KBM-7 (cell line): ENCODE data around the gene SHANK1.
A peak's percentile ranks its signal among the peaks of the same experiment; 100 is the strongest.
"Not testable (repeated sequence)": the region's sequence is repeated elsewhere in the genome, so short reads cannot be mapped to it uniquely, and the experiment has no call there.

ENCODE experiments used
- DNase-seq: peaks from one replicate; pipeline ENCODE4 v3.0.0-alpha.2; 2015
- in situ Hi-C: fragments of 300-500 bp; cut with MboI; formaldehyde crosslinking; loops from 2 replicates; pipeline ENCODE4 v1.14.3; 2020; ENCODE audit warnings: low sequenced_read_pairs, low pct_unique_long_range_greater_than_20kb, mixed read lengths

The SHANK1 gene

GRCh38 chr19:50719566-50719965 lies at the start of gene SHANK1:
Gene SHANK1, minus strand, starts transcription at chr19:50719802. Its CDS starts 2,883 bp downstream, at chr19:50716919.
- in situ Hi-C loops: no loop called here
- DNase-seq: no peak

- in situ Hi-C loops: no loop called here
- DNase-seq: no peak
Measured at GRCh38 chr19:50768277-50768676, 48.7 kb upstream of the SHANK1 start.

GRCh38 chr19:50767263-50767662 lies 47.7 kb upstream of the SHANK1 start:
- DNase-seq, in situ Hi-C loops: not testable (repeated sequence)

DNA sequence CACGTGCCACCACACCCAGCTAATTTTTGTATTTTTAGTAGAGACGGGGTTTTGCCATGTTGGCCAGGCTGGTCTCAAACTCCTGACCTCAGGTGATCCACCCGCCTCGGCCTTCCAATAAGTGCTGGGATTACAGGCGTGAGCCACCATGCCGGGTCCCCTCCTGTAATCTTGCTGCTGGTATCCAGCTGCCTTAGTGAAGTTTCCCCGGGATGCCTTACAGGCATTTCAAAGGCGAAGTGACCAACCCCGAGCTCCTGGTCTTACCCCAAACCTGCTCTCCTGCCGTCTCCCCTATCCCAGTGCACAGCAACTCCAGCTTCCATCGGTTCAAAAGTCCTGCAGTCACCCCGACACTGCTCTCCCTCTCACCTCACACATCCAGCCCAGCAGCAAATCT lies 47.1 kb upstream of the SHANK1 start:
- DNase-seq, in situ Hi-C loops: not testable (repeated sequence)

DNA sequence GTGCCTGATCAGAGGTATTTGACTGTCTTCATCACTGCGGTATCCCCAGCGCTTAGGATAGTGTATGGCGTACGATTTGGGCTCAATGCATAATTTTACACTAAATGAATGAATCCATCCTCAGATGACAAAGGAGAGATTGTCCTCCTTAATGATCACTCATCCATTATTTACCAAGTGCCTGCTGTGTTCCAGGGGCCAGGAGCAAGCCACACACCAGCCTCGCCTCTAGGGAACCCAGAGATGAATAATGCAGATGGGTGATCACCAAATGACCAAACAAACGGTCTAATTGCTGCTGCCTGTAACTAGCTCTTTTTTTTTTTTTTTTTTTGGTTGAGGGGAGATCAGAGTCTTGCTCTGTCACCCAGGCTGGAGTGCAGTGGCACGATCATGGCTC lies 44.8 kb upstream of the SHANK1 start:
- DNase-seq: no peak
- in situ Hi-C loops: no loop called here

DNA sequence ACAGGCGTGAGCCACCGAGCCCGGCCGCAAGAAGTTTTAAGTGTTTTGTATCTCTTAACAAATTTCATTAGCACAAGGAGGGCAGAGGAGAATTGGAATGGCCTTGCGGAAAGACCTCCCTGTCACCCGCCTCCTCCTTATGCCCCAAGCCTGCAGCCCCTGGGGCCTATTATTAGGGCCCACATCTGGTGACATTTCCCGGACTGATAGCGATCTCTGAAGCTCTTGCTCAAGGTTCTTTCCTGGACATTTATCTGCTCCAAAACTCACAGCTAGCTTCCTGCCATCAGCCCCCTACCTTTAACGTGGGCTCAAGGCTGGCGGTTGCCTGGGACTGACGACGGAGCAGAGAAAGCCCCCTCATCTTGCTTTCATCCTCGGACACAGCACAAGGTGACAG lies 43.9 kb upstream of the SHANK1 start:
- DNase-seq, in situ Hi-C loops: not testable (repeated sequence)

DNA sequence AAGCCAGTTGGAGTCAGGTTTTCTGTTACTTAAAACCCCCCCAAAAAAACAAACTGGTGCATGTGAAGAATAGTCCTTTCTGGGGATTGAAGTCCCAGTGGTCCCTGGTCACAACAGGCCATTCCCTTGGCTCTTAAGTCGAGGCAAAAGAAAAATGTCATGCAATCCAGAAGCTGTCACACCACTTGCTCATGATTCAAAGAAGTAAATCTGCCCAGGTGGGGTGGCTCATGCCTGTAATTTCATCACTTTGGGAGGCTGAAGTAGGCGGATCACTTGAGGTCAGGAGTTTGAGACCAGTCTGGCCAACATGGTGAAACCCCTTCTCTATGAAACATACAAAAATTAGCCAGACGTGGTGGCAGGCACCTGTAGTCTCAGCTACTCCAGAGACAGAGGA lies 41.9 kb upstream of the SHANK1 start:
- in situ Hi-C loops, DNase-seq: not testable (repeated sequence)

- peak; percentile 29 for DNase-seq
- in situ Hi-C loops: no loop called here
Measured at GRCh38 chr19:50759886-50760285, 40.3 kb upstream of the SHANK1 start.

DNA sequence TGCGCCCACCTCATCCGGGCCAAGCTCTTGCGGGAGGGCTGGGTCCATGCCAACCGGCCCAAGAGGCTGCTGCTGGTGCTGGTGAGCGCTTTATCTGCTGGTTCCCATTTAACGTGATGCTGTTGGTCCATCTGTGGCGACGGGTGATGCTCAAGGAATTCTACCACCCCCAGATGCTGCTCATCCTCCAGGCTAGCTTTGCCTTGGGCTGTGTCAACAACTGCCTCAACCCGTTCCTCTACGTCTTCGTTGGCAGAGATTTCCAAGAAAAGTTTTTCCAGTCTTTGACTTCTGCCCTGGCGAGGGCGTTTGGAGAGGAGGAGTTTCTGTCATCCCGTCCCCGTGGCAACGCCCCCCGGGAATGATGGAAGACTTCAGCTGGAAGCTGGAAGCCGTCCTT lies 39.5 kb upstream of the SHANK1 start:
- in situ Hi-C loops, DNase-seq: not testable (repeated sequence)

GRCh38 chr19:50757624-50758023 lies 38.0 kb upstream of the SHANK1 start:
- in situ Hi-C loops, DNase-seq: not testable (repeated sequence)

DNA sequence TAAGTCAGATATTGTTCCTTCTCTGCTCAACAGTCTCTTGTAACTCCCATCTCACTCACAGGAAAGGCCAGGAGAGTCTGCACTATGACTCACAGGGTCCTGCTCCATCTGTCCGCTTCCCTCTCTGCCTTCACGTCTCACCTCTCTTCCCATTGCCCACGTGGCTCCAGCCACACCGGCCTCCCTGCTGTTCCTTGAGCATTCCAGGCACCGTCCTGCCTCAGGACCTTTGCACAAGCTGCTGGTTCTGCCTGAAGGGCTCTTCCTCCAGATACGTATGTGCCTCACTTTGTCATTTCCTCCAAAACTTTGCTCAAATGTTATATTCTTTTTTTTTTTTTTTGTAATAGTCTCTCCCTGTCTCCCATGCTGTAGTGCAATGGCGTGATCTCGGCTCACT lies 36.6 kb upstream of the SHANK1 start:
- DNase-seq, in situ Hi-C loops: not testable (repeated sequence)

DNA sequence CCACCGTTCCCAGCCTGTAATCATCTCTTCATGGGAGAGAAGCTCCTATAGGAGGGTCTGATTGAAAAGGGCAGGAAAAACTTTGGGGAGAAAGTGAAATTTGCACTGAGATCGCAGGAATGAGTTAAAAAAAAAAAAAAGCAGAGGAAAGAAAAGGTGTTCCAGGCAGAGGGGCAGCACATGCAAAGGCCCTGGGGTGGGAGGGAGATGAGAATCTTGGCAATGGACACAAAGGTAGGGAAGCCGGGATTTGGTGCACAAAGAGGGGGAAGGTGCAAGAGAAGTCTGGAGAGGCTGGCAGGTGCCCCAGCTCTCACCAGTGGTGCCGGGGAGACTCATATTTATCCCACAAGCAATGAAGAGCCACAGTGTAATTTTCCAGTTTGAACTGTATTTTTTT lies 34.3 kb upstream of the SHANK1 start:
- in situ Hi-C loops: no loop called here
- DNase-seq: no peak

GRCh38 chr19:50750010-50750409 lies 30.4 kb upstream of the SHANK1 start:
- DNase-seq: no peak
- in situ Hi-C loops: no loop called here

DNA sequence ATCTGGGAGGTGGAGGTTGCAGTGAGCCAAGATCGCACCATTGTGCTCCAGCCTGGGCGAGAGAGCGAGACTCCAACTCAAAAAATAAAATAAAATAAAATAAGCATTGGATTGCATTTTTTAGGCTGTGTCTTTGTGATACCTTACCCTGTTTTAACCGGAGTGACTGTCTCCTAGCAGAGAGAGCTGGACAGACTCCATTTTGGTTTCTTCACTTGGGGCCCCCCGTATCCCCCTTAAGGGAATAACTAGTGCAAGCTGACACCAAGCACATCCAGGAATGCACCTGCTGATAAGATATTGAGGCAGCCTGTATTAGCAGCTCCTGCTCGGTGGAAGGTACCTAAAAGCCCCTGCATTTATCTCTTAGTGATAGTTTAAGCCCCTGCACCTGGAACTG lies 29.9 kb upstream of the SHANK1 start:
- in situ Hi-C loops: no loop called here
- DNase-seq: no peak

DNA sequence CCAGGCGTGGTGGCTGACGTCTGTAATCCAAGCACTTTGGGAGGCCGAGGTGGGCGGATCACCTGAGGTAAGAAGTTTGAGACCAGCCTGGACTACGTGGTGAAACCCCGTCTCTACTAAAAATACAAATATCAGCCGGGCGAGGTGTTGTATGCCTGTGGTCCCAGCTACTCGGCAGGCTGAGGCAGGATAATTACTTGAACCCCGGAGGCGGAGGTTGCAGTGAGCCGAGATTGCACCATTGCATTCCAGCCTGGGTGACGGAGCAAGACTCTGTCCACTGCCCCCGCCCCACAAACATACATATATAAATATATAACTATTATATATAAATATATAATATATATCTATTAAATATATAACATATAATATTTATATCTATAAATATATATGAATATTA lies 27.5 kb upstream of the SHANK1 start:
- DNase-seq, in situ Hi-C loops: not testable (repeated sequence)

GRCh38 chr19:50745221-50745620 lies 25.6 kb upstream of the SHANK1 start:
- no peak for DNase-seq
- in situ Hi-C loops: no loop called here

DNA sequence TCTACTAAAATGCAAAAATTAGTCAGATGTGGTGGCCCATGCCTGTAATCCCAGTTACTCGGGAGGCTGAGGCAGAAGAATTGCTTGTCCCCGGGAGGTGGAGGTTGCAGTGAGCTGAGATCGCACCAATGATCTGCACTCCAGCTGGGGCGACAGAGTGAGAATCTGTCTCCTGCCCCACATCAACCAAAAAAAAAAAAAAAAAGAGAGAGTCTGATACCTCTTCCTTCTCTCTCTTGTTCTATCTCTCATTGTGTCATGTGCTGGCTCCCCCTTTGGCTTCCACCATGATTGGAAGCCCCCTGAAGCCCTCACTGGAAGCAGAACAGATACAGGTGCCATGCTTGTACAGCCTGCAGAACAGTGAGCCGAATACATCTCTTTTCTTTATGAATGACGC lies 23.9 kb upstream of the SHANK1 start:
- DNase-seq: no peak
- in situ Hi-C loops: no loop called here

GRCh38 chr19:50741179-50741933 lies 21.8 kb upstream of the SHANK1 start:
- DNase-seq: no peak
- in situ Hi-C loops: no loop called here

DNA sequence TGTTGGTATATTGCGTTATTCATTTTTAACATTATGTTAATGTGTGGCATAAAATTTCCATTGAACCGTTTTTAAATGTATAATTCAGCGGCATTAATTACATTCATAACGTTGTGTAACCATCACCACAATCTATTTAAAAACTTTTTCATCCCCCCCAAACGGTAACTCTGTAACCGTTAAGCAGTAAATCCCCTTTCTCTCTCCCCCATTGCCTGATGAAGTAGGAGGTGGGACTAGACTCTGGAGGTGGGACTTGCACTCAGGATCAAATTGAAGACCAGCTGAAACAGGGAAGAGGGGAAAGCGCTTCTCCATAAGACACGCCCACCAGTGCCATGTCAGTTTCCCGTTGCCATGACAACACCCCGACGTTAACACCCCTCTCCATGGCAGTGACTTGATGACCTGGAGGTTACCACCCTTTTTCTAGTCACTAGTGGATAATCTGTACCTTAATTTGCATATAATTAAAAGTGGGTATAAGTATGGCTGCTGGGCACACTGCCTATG lies 20.4 kb upstream of the SHANK1 start:
- in situ Hi-C loops: no loop called here
- DNase-seq: no peak

- DNase-seq: no peak
- in situ Hi-C loops: no loop called here
Measured at GRCh38 chr19:50739132-50739913, 19.7 kb upstream of the SHANK1 start.
